ENCODE results near the gene NCMAP. TPM values are rescaled to one million over a fixed set of nuclear protein-coding genes. Genes with fewer than 3 reads are reported as not detected.

NCMAP gene
- total and polyA plus RNA-seq, 2 of the 8 experiments (the other 6 are each of a cell fraction or from before 2014, with no cell fraction given), result 0.21 to 0.39 TPM

GRCh38 chr1:24621121-24621520 is 65.2 kb downstream of the NCMAP start (continued):
- TF ChIP-seq JUND (IDR thresholded peaks at IDR 0.05; ENCODE audit: low read length), result no peak

Data from H1 (cell line).